KMS-11 (cell line): ENCODE data around the gene EPN3.

Experiments
- H2AFZ ChIP-seq: fragments of 200-600 bp; sonication (generic); 2 replicates; pipeline ENCODE4 v1.6.1; 2016; ENCODE audit warnings: antibody characterized with exemption, mixed run types, low read depth
- H3K27ac ChIP-seq: fragments of 200-600 bp; sonication (generic); 2 replicates; pipeline ENCODE4 v1.6.1; 2016; ENCODE audit warnings: mild to moderate bottlenecking, mixed run types
- H3K27me3 ChIP-seq: fragments of 200-600 bp; sonication (generic); 2 replicates; pipeline ENCODE4 v1.6.1; 2017; ENCODE audit warnings: mild to moderate bottlenecking, low read depth, mixed run types, moderate library complexity; ENCODE audit not compliant: insufficient read depth
- H3K36me3 ChIP-seq: fragments of 200-600 bp; sonication (generic); 2 replicates; pipeline ENCODE4 v1.6.1; 2017; ENCODE audit warnings: mild to moderate bottlenecking, mixed run types; ENCODE audit not compliant: insufficient read depth
- H3K4me1 ChIP-seq: fragments of 200-600 bp; sonication (generic); 2 replicates; pipeline ENCODE4 v1.6.1; 2016; ENCODE audit warnings: mild to moderate bottlenecking, low read depth, mixed run types; ENCODE audit not compliant: poor library complexity, severe bottlenecking
- H3K4me2 ChIP-seq: fragments of 200-600 bp; sonication (generic); 2 replicates; pipeline ENCODE4 v1.7.0; 2016; ENCODE audit warnings: mild to moderate bottlenecking, mixed run types
- H3K4me3 ChIP-seq: fragments of 200-600 bp; sonication (generic); IDR thresholded peaks from 2 replicates; pipeline ENCODE4 v1.6.1; 2017; ENCODE audit warnings: low read depth, low read length, mixed read lengths; ENCODE audit not compliant: insufficient read depth
- H3K79me2 ChIP-seq: fragments of 200-600 bp; sonication (generic); 2 replicates; pipeline ENCODE4 v1.6.1; 2016; ENCODE audit warnings: low read depth, mixed run types; ENCODE audit not compliant: insufficient read depth
- H3K9ac ChIP-seq: fragments of 200-600 bp; sonication (generic); 2 replicates; pipeline ENCODE4 v1.6.1; 2016; ENCODE audit warnings: mild to moderate bottlenecking, mixed run types
- H4K20me1 ChIP-seq: fragments of 200-600 bp; sonication (generic); 2 replicates; pipeline ENCODE4 v1.6.1; 2016; ENCODE audit warnings: mild to moderate bottlenecking, mixed run types; ENCODE audit not compliant: insufficient read depth
- TF ChIP-seq, protein P1 (sequence below): fragments of 200-600 bp; sonication (generic); conservative IDR thresholded peaks from 2 replicates; pipeline ENCODE4 v1.6.1; 2017; ENCODE audit warnings: low read depth, mild to moderate bottlenecking, antibody characterized with exemption, low read length, moderate library complexity, mixed read lengths

EPN3 gene

DNA sequence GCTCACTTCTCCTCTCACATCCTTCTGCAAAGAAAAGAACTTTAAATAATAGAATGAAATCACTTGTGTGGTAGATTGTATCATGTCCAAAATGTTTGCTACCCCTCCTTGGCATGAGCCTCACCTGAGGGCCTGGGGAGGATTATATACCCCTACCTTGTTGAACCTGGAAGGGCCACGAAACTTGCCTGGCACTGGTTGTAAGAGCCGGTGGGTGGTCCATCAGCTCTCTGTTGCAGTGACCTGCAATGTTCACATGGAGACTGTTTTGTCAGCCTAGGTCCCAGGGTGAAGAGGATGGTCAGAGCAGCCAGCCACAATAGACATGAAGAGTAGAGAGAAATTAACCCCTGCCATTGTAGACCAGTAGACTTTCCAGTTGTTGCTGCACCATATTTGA lies 43.7 kb upstream of the EPN3 start:
- Histone ChIP-seq H3K27ac (no peak overlapping the region), H3K4me2 (no peak overlapping the region), H3K9ac (no peak overlapping the region), H3K27me3 (no peaks in the 10 kb centered on the region), H2AFZ (no peak overlapping the region), H3K36me3 (no peaks in the 10 kb centered on the region), H4K20me1 (no peaks in the 10 kb centered on the region), H3K79me2 (no peaks in the 10 kb centered on the region), H3K4me1 (peaks cover 5% of the 10 kb centered on the region), H3K4me3 (no peak overlapping the region)
- TF ChIP-seq, protein P1, sequence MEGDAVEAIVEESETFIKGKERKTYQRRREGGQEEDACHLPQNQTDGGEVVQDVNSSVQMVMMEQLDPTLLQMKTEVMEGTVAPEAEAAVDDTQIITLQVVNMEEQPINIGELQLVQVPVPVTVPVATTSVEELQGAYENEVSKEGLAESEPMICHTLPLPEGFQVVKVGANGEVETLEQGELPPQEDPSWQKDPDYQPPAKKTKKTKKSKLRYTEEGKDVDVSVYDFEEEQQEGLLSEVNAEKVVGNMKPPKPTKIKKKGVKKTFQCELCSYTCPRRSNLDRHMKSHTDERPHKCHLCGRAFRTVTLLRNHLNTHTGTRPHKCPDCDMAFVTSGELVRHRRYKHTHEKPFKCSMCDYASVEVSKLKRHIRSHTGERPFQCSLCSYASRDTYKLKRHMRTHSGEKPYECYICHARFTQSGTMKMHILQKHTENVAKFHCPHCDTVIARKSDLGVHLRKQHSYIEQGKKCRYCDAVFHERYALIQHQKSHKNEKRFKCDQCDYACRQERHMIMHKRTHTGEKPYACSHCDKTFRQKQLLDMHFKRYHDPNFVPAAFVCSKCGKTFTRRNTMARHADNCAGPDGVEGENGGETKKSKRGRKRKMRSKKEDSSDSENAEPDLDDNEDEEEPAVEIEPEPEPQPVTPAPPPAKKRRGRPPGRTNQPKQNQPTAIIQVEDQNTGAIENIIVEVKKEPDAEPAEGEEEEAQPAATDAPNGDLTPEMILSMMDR = no peak

DNA sequence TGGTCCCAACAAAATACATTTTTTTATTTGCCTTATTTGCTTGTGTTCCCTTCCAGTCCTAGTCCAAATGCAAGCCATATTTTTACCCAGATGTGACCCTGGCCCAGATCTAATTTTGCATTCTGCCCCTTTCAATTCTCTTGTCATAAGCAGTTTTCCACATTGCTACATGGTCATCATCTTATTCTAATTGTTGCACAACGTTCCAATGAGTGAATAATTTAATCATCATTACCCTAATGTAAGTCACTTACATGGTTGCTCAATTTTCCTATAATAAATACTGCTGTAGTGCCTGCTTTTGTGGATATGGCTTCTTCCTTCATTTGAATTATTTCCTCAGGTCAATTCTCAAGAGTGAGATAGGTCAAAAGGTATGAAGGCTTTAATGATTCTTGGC lies 41.0 kb upstream of the EPN3 start:
- no peaks in the 10 kb centered on the region; the same call in 1 of the 2 replicates for H4K20me1 ChIP-seq
- H2AFZ ChIP-seq = no peak overlapping the region
- TF ChIP-seq, protein P1 = no peak

DNA sequence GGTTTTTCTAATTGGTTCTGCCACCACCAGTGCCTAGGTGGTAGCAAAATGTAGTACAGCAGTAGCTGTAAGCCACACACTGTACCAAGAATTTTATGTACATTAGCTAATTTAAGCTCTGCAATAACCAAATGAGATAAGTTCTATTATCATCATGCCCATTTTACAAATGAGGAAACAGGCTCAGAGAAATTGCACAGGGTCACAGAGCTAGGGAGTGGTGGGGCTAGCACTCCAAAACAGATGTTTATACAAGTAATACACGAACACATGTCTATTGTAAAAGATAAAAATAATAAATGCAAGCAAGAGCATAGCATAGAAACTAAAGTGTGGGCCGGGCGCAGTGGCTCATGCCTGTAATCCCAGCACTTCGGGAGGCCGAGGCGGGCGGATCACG lies 40.3 kb upstream of the EPN3 start:
- H3K4me1 ChIP-seq = peaks cover 9% of the 10 kb centered on the region
- no peaks in the 10 kb centered on the region for H3K27me3 ChIP-seq
- no peaks in the 10 kb centered on the region for H3K36me3 ChIP-seq
- H3K27ac ChIP-seq = no peak overlapping the region
- no peak overlapping the region for H2AFZ ChIP-seq
- TF ChIP-seq, protein P1 = no peak
- H3K9ac ChIP-seq = no peak overlapping the region
- no peaks in the 10 kb centered on the region; the same call in 1 of the 2 replicates for H4K20me1 ChIP-seq
- no peak overlapping the region for H3K4me3 ChIP-seq
- H3K79me2 ChIP-seq = no peaks in the 10 kb centered on the region
- H3K4me2 ChIP-seq = no peak overlapping the region

More for the DNA sequence above, 41.0 kb upstream of the EPN3 start:
- H3K79me2 ChIP-seq = no peaks in the 10 kb centered on the region
- no peaks in the 10 kb centered on the region for H3K27me3 ChIP-seq
- no peak overlapping the region for H3K4me3 ChIP-seq
- peaks cover 9% of the 10 kb centered on the region for H3K4me1 ChIP-seq
- H3K4me2 ChIP-seq = no peak overlapping the region
- no peak overlapping the region for H3K27ac ChIP-seq
- no peak overlapping the region for H3K9ac ChIP-seq
- no peaks in the 10 kb centered on the region for H3K36me3 ChIP-seq

DNA sequence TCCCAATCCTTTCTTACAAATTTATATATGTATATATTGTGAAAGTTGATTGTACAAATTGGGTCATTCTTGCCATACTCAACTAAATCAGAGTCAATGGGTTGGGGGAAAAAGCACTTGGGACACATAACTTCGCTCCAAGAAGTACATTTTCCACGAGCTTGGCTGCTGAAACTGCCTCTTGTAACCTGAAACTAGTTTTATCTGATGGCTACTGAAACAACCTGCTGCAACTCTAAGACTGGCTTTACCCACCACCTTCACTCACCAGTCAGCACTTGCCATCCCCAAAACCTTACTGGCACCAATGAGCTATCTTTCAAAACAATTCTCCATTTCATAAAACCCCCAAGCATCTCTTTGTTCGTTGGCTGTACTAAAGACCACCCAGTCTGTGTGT lies 38.8 kb upstream of the EPN3 start:
- H3K36me3 ChIP-seq = no peaks in the 10 kb centered on the region
- no peak overlapping the region for H3K4me3 ChIP-seq
- TF ChIP-seq, protein P1 = no peak
- no peaks in the 10 kb centered on the region; the same call in 1 of the 2 replicates for H4K20me1 ChIP-seq
- H3K27me3 ChIP-seq = no peaks in the 10 kb centered on the region
- peaks cover 9% of the 10 kb centered on the region for H3K4me1 ChIP-seq
- H3K4me2 ChIP-seq = no peak overlapping the region
- no peak overlapping the region for H3K27ac ChIP-seq
- H3K79me2 ChIP-seq = no peaks in the 10 kb centered on the region
- no peak overlapping the region for H2AFZ ChIP-seq
- no peak overlapping the region for H3K9ac ChIP-seq
